Neural progenitor cell (in vitro differentiated cells): ENCODE data around the gene GALNT17. TPM values are rescaled to one million over a fixed set of nuclear protein-coding genes. Genes with fewer than 3 reads are reported as not detected.
"Not testable (repeated sequence)": the region's sequence is repeated elsewhere in the genome, so short reads cannot be mapped to it uniquely, and the experiment has no call there.

Experiments
- DNase-seq: peaks from one replicate; pipeline ENCODE4 v3.0.0-alpha.2; 2016; ENCODE audit warnings: low spot score
- H2AFZ ChIP-seq: fragments of 200-600 bp; sonication (generic); replicated peaks from 2 replicates; pipeline ENCODE4 v1.6.1; 2016; ENCODE audit warnings: antibody characterized with exemption
- H3F3A ChIP-seq: fragments of 200-600 bp; sonication (generic); 2 replicates; pipeline ENCODE4 v1.6.1; 2016; ENCODE audit warnings: antibody characterized with exemption, low read depth
- H3K27ac ChIP-seq: fragments of 200-600 bp; sonication (generic); 2 replicates; pipeline ENCODE4 v1.5.1; 2016; ENCODE audit warnings: mild to moderate bottlenecking
- H3K27me3 ChIP-seq: fragments of 200-600 bp; sonication (generic); 2 replicates; pipeline ENCODE4 v1.6.1; 2016; ENCODE audit warnings: mild to moderate bottlenecking, moderate library complexity
- H3K36me3 ChIP-seq: fragments of 200-600 bp; sonication (generic); 2 replicates; pipeline ENCODE4 v1.5.1; 2016
- H3K4me1 ChIP-seq: fragments of 200-600 bp; sonication (generic); 2 replicates; pipeline ENCODE4 v1.6.1; 2016; ENCODE audit warnings: mixed run types
- H3K4me2 ChIP-seq: fragments of 200-600 bp; sonication (generic); 2 replicates; pipeline ENCODE4 v1.6.1; 2016
- H3K4me3 ChIP-seq: fragments of 200-600 bp; sonication (generic); 2 replicates; pipeline ENCODE4 v1.5.1; 2016
- H3K79me2 ChIP-seq: fragments of 200-600 bp; sonication (generic); 2 replicates; pipeline ENCODE4 v1.6.1; 2016; ENCODE audit warnings: low read depth
- H3K9ac ChIP-seq: fragments of 200-600 bp; sonication (generic); 2 replicates; pipeline ENCODE4 v1.6.1; 2016
- H3K9me3 ChIP-seq: fragments of 200-600 bp; sonication (generic); 2 replicates; pipeline ENCODE4 v1.5.1; 2016; ENCODE audit warnings: low read depth
- H4K20me1 ChIP-seq: fragments of 200-600 bp; sonication (generic); 2 replicates; pipeline ENCODE4 v1.6.1; 2016; ENCODE audit warnings: low read depth
- H3K27ac Mint-ChIP-seq: 3 replicates; pipeline ENCODE4 v1.8.0; 2021; ENCODE audit warnings: mixed read lengths
- H3K27me3 Mint-ChIP-seq: 2 replicates; pipeline ENCODE4 v1.8.0; 2022; ENCODE audit warnings: low read depth, mild to moderate bottlenecking, inconsistent platforms, moderate library complexity, mixed read lengths; ENCODE audit not compliant: insufficient read depth
- H3K36me3 Mint-ChIP-seq: 3 replicates; pipeline ENCODE4 v1.8.0; 2021; ENCODE audit warnings: mixed read lengths
- H3K4me1 Mint-ChIP-seq: 3 replicates; pipeline ENCODE4 v1.8.0; 2021; ENCODE audit warnings: mixed read lengths
- H3K4me3 Mint-ChIP-seq: 3 replicates; pipeline ENCODE4 v1.8.0; 2021; ENCODE audit warnings: mild to moderate bottlenecking, moderate library complexity, mixed read lengths
- H3K9me3 Mint-ChIP-seq: 3 replicates; pipeline ENCODE4 v1.8.0; 2020; ENCODE audit warnings: mixed read lengths
- EZH2 ChIP-seq: fragments of 200-600 bp; sonication (generic); IDR thresholded peaks from 2 replicates; pipeline ENCODE4 v1.6.1; 2017; ENCODE audit warnings: antibody characterized with exemption, mild to moderate bottlenecking, moderate library complexity
- EZH2phosphoT487 ChIP-seq: fragments of 200-600 bp; sonication (generic); IDR thresholded peaks from 2 replicates; pipeline ENCODE4 v1.6.1; 2017; ENCODE audit warnings: antibody characterized with exemption
- total RNA-seq: library from RNA; depleted of rRNA; stranded (reverse); fragments of >200 nt; gene quantifications from 2 replicates; pipeline ENCODE4 v1.2.3, GENCODE V29; 2015; ENCODE audit warnings: low replicate concordance
- TF ChIP-seq, protein P1 (sequence below): fragments of 200-600 bp; sonication (generic); IDR thresholded peaks from 2 replicates; pipeline ENCODE4 v1.5.1; 2017; ENCODE audit warnings: antibody characterized with exemption, mild to moderate bottlenecking

Gene GALNT17
- total RNA-seq, 1 donor from 2014 or later = 17.1 TPM

DNA sequence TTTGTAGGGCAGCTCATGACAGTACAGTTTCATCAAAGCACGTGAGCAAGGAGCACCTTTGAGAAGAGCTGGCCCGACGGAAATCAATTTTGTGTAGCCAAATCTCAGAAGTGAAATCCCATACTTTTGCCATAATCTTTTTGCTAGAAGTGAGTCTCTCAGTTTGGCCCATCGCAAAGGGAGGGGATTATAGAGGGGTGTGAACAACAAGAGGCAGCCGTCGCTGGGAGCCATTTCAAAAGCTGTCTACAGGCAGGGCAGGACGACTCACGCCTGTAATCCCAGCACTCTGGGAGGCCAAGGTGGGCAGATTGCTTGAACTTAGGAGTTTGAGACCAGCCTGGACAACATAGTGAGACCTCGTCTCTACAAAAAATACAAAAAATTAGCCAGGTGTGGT, 599.8 kb downstream of the GALNT17 start:
- no peaks in the 10 kb centered on the region for H3K79me2 ChIP-seq
- H3K27me3 ChIP-seq = no peaks in the 10 kb centered on the region
- no peak overlapping the region for H3K4me3 ChIP-seq
- DNase-seq = no peak
- H3K27ac Mint-ChIP-seq = no peak overlapping the region
- H3K4me3 Mint-ChIP-seq = no peak overlapping the region
- no peak overlapping the region for H2AFZ ChIP-seq
- peaks cover 4% of the 10 kb centered on the region for H3K27me3 Mint-ChIP-seq
- no peak overlapping the region for H3K4me2 ChIP-seq
- no peaks in the 10 kb centered on the region for H3K9me3 ChIP-seq
- peaks cover 10% of the 10 kb centered on the region for H3K4me1 Mint-ChIP-seq
- no peaks in the 10 kb centered on the region for H3K4me1 ChIP-seq
- H3K9ac ChIP-seq = no peak overlapping the region
- H4K20me1 ChIP-seq = no peaks in the 10 kb centered on the region
- H3K36me3 ChIP-seq = no peaks in the 10 kb centered on the region
- TF ChIP-seq EZH2phosphoT487 = no peak
- TF ChIP-seq, protein P1, sequence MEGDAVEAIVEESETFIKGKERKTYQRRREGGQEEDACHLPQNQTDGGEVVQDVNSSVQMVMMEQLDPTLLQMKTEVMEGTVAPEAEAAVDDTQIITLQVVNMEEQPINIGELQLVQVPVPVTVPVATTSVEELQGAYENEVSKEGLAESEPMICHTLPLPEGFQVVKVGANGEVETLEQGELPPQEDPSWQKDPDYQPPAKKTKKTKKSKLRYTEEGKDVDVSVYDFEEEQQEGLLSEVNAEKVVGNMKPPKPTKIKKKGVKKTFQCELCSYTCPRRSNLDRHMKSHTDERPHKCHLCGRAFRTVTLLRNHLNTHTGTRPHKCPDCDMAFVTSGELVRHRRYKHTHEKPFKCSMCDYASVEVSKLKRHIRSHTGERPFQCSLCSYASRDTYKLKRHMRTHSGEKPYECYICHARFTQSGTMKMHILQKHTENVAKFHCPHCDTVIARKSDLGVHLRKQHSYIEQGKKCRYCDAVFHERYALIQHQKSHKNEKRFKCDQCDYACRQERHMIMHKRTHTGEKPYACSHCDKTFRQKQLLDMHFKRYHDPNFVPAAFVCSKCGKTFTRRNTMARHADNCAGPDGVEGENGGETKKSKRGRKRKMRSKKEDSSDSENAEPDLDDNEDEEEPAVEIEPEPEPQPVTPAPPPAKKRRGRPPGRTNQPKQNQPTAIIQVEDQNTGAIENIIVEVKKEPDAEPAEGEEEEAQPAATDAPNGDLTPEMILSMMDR = no peak
- TF ChIP-seq EZH2 = no peak
- no peak overlapping the region for H3K27ac ChIP-seq
- H3K36me3 Mint-ChIP-seq = no peaks in the 10 kb centered on the region
- H3F3A ChIP-seq = peaks cover 3% of the 10 kb centered on the region
- peaks cover 14% of the 10 kb centered on the region for H3K9me3 Mint-ChIP-seq

DNA sequence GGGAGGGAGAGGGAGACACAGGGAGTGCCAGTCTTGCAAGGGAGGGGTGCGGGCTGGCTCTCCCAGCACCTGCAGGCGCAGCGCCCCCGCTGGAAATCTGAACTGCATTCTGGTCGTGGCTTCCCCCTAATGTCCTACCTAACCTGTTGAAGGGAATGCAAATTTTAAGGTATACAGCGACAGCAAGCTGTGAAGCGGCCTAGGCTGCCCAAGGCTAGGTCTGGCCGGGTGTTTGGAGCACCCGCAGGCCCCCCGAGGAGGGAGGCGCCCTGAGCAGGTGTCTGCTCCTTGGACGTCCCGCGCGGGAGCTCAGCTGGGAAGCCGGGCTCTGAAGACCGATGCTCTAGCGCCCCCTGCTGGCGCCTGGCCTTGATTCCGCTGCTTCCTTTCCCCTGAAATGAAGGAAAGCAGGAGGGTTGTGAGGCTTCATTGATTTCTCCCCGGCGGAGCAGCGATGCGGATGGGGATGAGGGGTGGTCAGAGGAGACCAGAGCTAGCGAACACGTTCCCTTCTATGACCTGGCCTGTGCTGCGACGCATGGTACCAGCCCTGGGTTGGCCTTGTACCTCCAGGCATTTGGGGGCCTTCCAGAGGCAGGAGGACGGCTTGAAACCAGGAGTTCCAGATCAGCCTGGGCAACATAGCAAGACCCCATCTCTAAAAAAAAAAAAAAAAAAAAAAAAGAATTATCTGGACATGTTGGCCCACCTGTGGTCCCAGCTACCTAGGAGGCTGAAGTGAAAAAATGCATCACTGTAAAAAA, 601.3 kb downstream of the GALNT17 start:
- Histone ChIP-seq H3K4me3 (peak overlapping the region; percentile 51), H3K9ac (no peak overlapping the region), H3K9me3 (no peaks in the 10 kb centered on the region), H3K4me1 (no peaks in the 10 kb centered on the region), H3K36me3 (no peaks in the 10 kb centered on the region), H2AFZ (peak overlapping the region; percentile 94), H3K79me2 (no peaks in the 10 kb centered on the region), H3K4me2 (peak overlapping the region; percentile 85), H3K27me3 (no peaks in the 10 kb centered on the region), H3F3A (peaks cover 3% of the 10 kb centered on the region), H4K20me1 (no peaks in the 10 kb centered on the region), H3K27ac (no peak overlapping the region)
- peak; percentile 97 for DNase-seq
- H3K4me1 Mint-ChIP-seq = peaks cover 10% of the 10 kb centered on the region
- no peaks in the 10 kb centered on the region for H3K36me3 Mint-ChIP-seq
- TF ChIP-seq EZH2 = no peak
- TF ChIP-seq, protein P1 = peak; percentile 91
- TF ChIP-seq EZH2phosphoT487 = no peak
- H3K4me3 Mint-ChIP-seq = peak overlapping the region; percentile 31
- H3K27me3 Mint-ChIP-seq = peaks cover 3% of the 10 kb centered on the region
- peak overlapping the region; percentile 7 for H3K27ac Mint-ChIP-seq
- peaks cover 9% of the 10 kb centered on the region for H3K9me3 Mint-ChIP-seq

DNA sequence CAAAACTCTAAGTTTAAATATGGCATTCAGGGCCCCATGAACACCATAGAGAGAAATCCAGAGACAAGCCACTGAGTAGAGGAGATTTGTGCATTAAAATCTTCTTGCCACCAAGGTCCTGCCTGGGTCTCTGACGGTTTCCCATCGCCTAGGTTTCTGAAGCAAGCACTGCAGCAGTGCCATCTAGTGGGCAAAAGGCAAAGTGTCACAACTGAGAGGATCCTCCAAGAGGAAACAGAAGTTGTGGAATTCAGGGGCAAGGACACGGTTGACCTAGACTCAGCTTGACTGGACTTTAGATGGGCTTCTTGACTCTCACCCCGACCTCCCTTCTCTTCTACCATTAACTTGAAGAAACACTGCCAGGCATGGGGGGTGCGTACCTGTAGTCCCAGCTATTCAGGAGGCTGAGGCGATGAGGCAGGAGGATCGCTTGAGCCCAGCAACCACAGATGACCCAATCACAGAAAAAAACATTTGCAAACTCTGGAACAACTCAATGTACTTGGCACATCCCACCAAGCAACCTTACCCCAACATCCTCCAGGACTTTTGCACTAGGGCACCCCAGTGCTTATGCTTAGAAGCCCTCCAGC, 604.1 kb downstream of the GALNT17 start:
- Histone ChIP-seq H3K27me3 (no peaks in the 10 kb centered on the region), H4K20me1 (no peaks in the 10 kb centered on the region), H3K36me3 (no peaks in the 10 kb centered on the region), H3F3A (peaks cover 22% of the 10 kb centered on the region), H3K27ac (no peak overlapping the region), H3K79me2 (no peaks in the 10 kb centered on the region), H3K4me3 (no peak overlapping the region), H3K4me2 (no peak overlapping the region), H3K9me3 (no peaks in the 10 kb centered on the region), H3K9ac (no peak overlapping the region), H2AFZ (peak overlapping the region; percentile 9), H3K4me1 (peaks cover 16% of the 10 kb centered on the region)
- DNase-seq = peak; percentile 85
- TF ChIP-seq EZH2phosphoT487 = no peak
- TF ChIP-seq, protein P1 = peak; percentile 91
- no peak for TF ChIP-seq EZH2
- no peak overlapping the region for H3K4me3 Mint-ChIP-seq
- H3K27ac Mint-ChIP-seq = peak overlapping the region; percentile 69
- H3K4me1 Mint-ChIP-seq = peaks cover 25% of the 10 kb centered on the region
- H3K27me3 Mint-ChIP-seq = peaks cover 3% of the 10 kb centered on the region
- H3K36me3 Mint-ChIP-seq = no peaks in the 10 kb centered on the region
- peaks cover 3% of the 10 kb centered on the region for H3K9me3 Mint-ChIP-seq

GRCh38 chr7:71737931-71738540, 606.1 kb downstream of the GALNT17 start:
- H3K4me3 Mint-ChIP-seq, H4K20me1 ChIP-seq, H3K9me3 ChIP-seq, DNase-seq, H2AFZ ChIP-seq, H3K4me3 ChIP-seq, H3K27ac ChIP-seq, H3K27ac Mint-ChIP-seq, H3K4me2 ChIP-seq, H3K27me3 ChIP-seq, H3K9ac ChIP-seq, H3K36me3 ChIP-seq, H3K9me3 Mint-ChIP-seq, H3K79me2 ChIP-seq, H3K27me3 Mint-ChIP-seq, H3K36me3 Mint-ChIP-seq: not testable (repeated sequence)
- Histone ChIP-seq H3K4me1 (peaks cover 16% of the 10 kb centered on the region), H3F3A (peaks cover 22% of the 10 kb centered on the region)
- H3K4me1 Mint-ChIP-seq = peaks cover 17% of the 10 kb centered on the region
